HG03060 (cell line): ENCODE measurements around the gene P2RX7.

Source experiments
- ATAC-seq: cut with Tn5 transposase; IDR thresholded peaks from one replicate; pipeline ENCODE4 v1.9.1; 2021; ENCODE audit warnings: low read depth, moderate number of reproducible peaks; ENCODE audit not compliant: unreplicated experiment

Gene P2RX7

DNA sequence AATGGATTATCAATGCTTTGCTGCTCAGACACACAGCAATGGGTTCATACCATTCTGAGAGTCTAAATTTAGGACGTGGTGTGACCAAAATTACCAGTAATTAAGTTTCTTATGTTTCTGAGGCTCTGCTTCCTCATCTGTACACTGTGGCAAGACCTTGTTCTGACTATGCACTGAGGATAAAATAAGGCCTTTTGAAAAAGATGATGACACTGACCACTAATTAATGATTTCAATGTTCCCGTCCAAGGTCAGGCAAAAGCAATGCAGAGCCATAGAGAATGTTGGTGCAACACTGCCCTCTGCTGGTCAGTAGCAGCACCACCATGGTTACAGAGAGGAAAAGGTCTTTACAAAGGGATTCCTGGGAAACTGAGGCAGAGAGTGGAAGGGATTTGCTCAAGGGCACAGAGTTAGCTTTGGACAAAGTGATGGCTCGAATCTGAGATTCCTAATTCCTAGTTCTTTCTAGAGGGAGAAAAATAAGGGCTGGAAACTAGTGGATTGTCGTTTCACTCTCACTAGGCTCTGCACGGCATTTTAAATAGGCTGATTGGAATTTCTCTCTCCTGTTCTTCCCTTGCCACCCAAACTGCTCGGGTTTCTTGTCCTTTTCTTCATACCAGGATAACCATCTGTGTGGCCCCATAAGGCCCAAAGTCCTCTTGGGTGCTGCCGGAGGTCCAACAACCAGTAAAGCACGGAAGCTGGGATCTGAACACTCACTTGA lies 22.3 kb upstream of the P2RX7 start:
- ATAC-seq, result no peak

DNA sequence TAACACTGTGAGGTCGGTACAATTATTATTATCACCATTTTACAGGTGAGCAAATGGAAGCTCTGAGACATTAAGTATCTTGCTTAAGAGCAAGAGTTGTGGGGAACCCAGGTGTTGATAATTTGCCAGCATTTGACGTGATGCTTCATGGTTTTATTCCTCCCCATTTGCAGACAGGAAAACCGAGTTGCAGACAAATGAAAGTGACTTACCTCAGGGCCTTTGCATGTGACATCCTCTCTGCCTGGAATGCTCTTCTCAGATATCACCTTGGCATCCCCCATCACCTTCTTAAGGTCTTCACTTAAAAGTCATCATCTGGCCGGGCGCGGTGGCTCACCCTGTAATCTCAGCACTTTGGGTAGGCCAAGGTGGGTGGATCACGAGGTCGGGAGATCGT lies 21.0 kb upstream of the P2RX7 start:
- ATAC-seq, result no peak

- ATAC-seq, result no peak
Measured at GRCh38 chr12:121112496-121112895, 20.2 kb upstream of the P2RX7 start.

- ATAC-seq, result no peak
Measured at GRCh38 chr12:121113057-121113456, 19.6 kb upstream of the P2RX7 start.

DNA sequence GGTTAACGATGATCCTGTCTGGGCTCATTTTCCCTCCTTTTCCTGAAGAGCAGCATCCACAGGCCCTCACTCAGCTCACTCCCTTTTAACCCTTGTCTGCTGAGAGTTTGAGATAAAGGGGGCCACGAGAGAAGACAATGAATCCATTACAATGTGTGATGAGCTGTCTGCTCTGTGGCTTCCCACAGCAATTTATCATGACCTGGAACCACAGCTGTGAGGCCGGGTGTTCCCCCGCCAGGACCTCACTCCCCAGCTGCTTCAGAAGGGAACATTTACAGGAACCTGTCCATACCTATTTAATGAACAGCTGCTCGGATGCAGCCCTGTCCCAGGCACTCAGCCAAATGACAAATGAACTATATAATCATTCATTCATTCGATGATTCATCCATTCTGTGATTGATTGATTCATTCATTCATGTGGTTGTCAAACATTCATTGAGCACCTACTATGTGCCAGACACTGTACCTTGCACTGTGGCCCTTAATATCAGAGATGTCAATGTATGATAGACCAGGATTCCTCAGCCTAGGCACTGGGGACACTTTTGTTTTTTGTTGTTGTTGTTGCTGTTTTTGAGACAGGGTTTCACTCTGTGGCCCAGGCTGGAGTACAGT lies 18.5 kb upstream of the P2RX7 start:
- no peak for ATAC-seq

DNA sequence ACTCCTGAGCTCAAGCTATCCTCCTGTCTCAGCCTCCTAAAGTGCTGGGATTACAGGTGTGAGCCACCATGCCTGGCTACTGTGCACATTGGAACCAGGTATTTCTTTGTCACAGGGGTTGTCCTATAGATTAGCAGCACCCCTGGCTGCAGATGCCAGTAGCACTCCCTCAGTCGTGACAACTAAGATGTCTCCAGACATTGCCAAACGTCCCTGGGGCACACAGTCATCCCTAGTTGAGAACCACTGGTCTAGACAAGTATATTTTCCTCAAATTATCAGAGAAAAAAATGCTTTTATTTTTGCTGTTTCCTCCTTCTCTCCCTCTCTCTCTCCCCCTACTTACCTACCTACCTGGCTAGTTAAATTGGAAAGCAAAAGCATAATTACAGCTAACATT lies 17.9 kb upstream of the P2RX7 start:
- ATAC-seq, result no peak

DNA sequence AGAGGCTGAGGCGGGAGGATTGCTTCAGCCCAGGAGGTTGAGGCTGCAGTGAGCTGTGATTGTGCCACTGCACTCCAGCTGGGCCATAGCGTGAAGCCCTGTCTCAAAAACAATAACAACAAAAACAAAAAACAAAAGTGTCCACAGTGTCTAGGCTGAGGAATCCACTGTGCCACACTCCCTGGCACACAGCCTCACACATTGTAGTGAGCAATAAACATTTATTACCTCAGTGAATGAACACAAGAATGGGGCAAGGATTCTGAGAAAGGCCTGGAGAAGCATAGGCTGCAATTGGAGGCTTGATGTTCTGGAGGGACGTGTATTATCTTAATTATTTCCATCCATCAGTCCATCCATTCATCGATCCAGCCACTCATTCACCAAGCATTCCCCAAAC lies 17.1 kb upstream of the P2RX7 start:
- no peak for ATAC-seq

GRCh38 chr12:121116318-121117225 lies 16.1 kb upstream of the P2RX7 start:
- ATAC-seq, result no peak

DNA sequence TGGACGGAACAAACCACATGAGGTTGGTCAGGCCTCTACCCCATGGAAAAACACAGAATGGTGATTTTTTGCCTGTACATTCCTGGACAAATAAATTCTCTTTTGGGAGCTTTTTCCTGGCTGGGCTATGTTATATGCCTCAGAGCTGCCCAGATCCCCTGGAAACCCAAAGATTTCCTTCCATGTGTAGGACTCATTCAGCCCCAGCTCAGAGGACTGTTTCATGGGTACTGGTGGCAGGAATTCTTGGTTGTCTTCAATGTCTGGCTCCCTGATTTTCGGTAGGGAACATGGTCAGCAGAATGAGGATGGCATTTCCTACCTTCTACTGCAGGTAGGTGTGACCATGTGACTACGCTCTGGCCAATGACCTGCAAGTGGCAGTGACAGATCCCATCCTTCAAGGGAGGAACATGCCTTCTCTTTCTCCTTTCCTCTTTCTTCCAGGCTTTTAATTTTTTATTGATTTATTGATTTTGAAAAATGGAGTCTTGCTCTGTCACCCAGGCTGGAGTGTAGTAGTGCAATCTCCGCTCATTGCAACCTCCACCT lies 15.4 kb upstream of the P2RX7 start:
- ATAC-seq, result no peak

GRCh38 chr12:121120323-121120722 lies 12.4 kb upstream of the P2RX7 start:
- no peak for ATAC-seq

- no peak for ATAC-seq
Measured at GRCh38 chr12:121120989-121121755, 11.5 kb upstream of the P2RX7 start.

GRCh38 chr12:121121805-121122204 lies 10.9 kb upstream of the P2RX7 start:
- no peak for ATAC-seq

- ATAC-seq, result no peak
Measured at GRCh38 chr12:121123488-121123887, 9.2 kb upstream of the P2RX7 start.

DNA sequence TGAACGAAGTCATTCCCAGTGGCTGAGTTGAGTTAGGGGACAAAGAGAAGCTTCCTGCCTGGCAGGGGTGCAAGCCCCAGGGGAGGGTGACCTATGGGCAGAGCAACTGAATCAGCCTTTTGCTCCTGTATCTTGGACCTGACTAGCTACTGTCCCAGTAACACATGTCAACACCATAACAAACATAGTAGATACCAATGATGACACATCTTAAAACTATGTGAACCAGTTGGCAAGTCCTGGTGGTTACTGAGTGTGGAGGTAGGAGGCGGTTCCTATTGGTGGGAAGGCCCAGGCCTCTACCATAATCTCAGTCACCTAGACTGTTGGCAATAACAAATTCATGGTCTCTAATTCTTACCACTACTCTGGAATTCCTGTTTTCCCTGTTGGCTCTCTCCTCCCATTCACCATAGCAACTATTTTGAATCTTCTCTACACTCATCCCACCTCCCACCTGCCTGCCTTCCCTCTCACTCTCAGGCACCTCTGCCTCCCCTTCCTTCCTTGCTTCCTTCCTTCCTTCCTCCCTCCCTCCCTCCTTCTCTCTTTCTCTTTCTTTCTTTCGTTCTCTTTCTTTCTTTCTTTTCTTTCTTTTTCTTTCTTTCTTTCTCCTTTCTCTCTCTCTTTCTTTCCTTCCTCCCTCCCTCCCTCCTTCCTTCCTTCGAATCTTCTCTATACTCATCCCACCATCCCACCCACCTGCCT lies 8.1 kb upstream of the P2RX7 start:
- ATAC-seq, result no peak

DNA sequence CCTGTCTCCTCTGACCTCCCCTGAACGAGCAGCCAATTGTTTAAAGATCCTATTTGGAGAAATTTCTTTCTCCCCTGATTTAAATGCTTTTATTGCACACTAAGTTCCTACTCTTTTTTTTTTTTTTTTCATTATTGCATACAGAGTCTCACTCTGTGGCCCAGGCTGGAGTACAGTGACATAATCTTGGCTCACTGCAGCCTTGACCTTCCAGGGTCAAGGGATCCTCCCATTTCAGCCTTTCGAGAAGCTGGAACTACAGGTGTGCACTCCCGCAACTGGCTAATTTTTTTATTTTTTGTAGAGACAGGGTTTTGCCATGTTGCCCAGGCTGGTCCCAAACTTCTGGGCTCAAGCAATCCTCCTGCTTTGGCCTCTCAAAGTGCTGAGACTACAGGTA lies 5.2 kb upstream of the P2RX7 start:
- ATAC-seq, result no peak

- peak; percentile 59 for ATAC-seq
Measured at GRCh38 chr12:121128908-121129810, 3.5 kb upstream of the P2RX7 start.

GRCh38 chr12:121129811-121130147 lies 2.9 kb upstream of the P2RX7 start:
- no peak for ATAC-seq

DNA sequence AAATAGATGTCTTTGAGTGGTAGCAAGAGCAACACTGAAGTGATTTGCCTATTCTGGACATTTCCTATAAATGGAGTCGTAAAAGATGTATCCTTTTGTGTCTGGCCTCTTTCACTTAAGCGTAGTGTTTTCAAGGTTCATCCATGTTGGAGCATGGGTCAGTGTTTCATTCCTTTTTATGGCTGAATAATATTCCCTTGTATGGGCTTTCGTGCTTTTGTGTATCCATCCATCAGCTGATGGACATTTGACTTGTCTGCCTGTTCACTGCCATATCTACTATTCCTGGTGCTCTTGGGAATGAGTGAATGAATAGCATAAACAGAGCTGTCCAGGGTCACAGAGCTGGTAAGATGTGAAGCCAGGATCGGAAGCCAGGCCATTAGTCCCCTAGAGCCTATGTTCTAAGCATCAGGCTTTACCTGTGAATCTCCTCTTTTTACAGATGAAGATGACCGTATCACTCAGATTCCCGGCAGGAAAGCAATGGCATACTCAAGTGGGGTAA lies 1.8 kb upstream of the P2RX7 start:
- ATAC-seq, result no peak

DNA sequence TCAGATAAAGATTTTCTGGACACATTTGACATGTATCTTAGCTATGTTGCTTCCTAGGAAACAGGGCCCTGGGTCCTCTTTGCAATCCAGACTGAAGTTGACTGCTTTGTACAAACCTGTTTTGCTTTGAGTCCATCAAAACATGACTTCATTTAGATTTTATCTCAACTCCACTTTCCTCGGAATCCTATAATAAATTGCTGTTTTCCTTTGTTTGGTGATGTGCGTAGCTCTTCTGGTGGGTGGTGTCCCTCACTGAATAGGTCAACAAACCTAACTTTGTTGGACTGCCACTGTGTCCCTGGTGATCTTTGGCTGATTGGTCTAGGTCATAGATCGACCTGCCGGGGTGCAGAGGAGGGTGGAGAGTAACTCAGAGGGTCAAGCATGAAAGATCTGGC lies 735 bp upstream of the P2RX7 start:
- ATAC-seq, result no peak
